Measurements from ENCODE around the gene MORN2.

The MORN2 gene

GRCh38 chr2:38925982-38926381 is 50.2 kb downstream of the MORN2 start:
- TF ChIP-seq SIN3A (IDR thresholded peaks at IDR 0.05; ENCODE audit: borderline replicate concordance, insufficient read depth, low read length) (no peak), POLR2AphosphoS5 (IDR thresholded peaks at IDR 0.05; ENCODE audit: low read depth, low read length) (no peak), TAF1 (IDR thresholded peaks at IDR 0.05; ENCODE audit: borderline replicate concordance, insufficient read depth, low read length) (no peak)
- TF ChIP-seq, protein P1, sequence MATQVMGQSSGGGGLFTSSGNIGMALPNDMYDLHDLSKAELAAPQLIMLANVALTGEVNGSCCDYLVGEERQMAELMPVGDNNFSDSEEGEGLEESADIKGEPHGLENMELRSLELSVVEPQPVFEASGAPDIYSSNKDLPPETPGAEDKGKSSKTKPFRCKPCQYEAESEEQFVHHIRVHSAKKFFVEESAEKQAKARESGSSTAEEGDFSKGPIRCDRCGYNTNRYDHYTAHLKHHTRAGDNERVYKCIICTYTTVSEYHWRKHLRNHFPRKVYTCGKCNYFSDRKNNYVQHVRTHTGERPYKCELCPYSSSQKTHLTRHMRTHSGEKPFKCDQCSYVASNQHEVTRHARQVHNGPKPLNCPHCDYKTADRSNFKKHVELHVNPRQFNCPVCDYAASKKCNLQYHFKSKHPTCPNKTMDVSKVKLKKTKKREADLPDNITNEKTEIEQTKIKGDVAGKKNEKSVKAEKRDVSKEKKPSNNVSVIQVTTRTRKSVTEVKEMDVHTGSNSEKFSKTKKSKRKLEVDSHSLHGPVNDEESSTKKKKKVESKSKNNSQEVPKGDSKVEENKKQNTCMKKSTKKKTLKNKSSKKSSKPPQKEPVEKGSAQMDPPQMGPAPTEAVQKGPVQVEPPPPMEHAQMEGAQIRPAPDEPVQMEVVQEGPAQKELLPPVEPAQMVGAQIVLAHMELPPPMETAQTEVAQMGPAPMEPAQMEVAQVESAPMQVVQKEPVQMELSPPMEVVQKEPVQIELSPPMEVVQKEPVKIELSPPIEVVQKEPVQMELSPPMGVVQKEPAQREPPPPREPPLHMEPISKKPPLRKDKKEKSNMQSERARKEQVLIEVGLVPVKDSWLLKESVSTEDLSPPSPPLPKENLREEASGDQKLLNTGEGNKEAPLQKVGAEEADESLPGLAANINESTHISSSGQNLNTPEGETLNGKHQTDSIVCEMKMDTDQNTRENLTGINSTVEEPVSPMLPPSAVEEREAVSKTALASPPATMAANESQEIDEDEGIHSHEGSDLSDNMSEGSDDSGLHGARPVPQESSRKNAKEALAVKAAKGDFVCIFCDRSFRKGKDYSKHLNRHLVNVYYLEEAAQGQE (IDR thresholded peaks at IDR 0.05; ENCODE audit: insufficient read depth in 1 of 2, low read depth in 2 of 2, low read length in 2 of 2) = no peak

- TF ChIP-seq FOXP2 (optimal IDR thresholded peaks at IDR 0.05; ENCODE audit: borderline replicate concordance, extremely low read depth, extremely low read length, insufficient read depth) (no peak), POLR2AphosphoS5 (IDR thresholded peaks at IDR 0.05; ENCODE audit: low read depth, low read length) (no peak), SIN3A (IDR thresholded peaks at IDR 0.05; ENCODE audit: borderline replicate concordance, insufficient read depth, low read length) (no peak)
- TF ChIP-seq, protein P1 (IDR thresholded peaks at IDR 0.05; ENCODE audit: insufficient read depth in 1 of 2, low read depth in 2 of 2, low read length in 2 of 2) = no peak
Measured at GRCh38 chr2:38930600-38930999, 54.8 kb downstream of the MORN2 start.
